H1 (cell line): ENCODE measurements around the gene MEP1A. TPM values are rescaled to one million over a fixed set of nuclear protein-coding genes. Genes with fewer than 3 reads are reported as not detected.

ENCODE experiments used
- CREB1 ChIP-seq: IDR thresholded peaks from 2 replicates; pipeline ENCODE4 v1.6.1; 2012; ENCODE audit warnings: inconsistent platforms
- POLR2AphosphoS5 ChIP-seq: IDR thresholded peaks from 2 replicates; pipeline ENCODE4 v1.6.1; 2011; ENCODE audit warnings: low read depth, low read length
- TAF7 ChIP-seq: optimal IDR thresholded peaks from 2 replicates; pipeline ENCODE3; 2011; ENCODE audit warnings: low read depth, mild to moderate bottlenecking, inconsistent platforms, low read length, moderate library complexity, borderline replicate concordance
- ZNF274 ChIP-seq: IDR thresholded peaks from 2 replicates; pipeline ENCODE4 v1.7.0; 2012; ENCODE audit warnings: low read length, borderline replicate concordance; ENCODE audit errors: extremely low read depth
- polyA plus RNA-seq, 7 experiments: library from polyadenylated mRNA; depleted of rRNA in 3 of 7; stranded (reverse) in 5 of 7; unstranded in 2 of 7; fragments of >200 nt in 5 of 7; fragments of 200-250 nt in 2 of 7; gene quantifications; 1 replicate in 5 of 7; 2 replicates in 1 of 7; 4 replicates in 1 of 7; pipeline versions ENCODE4 v1.2.1 to v1.2.3, GENCODE V29; 2011 to 2013; ENCODE audit warnings: missing spikeins in 2 of 7, mixed read lengths in 2 of 7
- total RNA-seq: library from RNA; stranded (reverse); fragmentation: NEBNext Ultra II Directional; extraction: Animal tissue kit (Norgen Biotek cat#: 25700); gene quantifications from 2 replicates; pipeline ENCODE4 v1.2.1, GENCODE V29; 2021

Gene MEP1A
- total and polyA plus RNA-seq, 2 of the 8 experiments (the other 6 are each of a cell fraction or from before 2014, with no cell fraction given), result 0.03 TPM; not detected in 1

DNA sequence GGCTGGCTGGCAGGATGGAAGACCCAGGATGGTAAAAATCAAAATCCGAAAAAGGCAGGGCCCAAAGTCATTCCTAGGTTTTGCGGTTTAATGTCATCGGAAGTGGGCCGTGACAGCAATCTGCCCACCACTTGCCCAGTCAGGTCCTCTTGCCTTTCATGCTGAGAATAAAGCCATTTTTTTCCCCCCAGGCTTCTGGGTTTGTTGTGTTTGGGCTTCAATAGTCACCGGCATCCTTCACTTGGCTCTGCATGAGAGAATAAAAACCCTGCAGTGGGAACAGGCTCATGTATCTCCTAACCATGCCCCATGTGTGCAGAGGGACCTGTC is 56.1 kb downstream of the MEP1A start (continued):
- TF ChIP-seq ZNF274, result no peak
- TF ChIP-seq POLR2AphosphoS5, result no peak
- TF ChIP-seq CREB1, result no peak
- no peak for TF ChIP-seq TAF7
